Epidermal melanocyte (primary cell): ENCODE results near the gene TSPAN9.

Source experiments
- DNase-seq: peaks from one replicate; pipeline ENCODE4 v3.0.0; 2011; ENCODE audit warnings: low spot score; ENCODE audit not compliant: insufficient read length

Gene TSPAN9

DNA sequence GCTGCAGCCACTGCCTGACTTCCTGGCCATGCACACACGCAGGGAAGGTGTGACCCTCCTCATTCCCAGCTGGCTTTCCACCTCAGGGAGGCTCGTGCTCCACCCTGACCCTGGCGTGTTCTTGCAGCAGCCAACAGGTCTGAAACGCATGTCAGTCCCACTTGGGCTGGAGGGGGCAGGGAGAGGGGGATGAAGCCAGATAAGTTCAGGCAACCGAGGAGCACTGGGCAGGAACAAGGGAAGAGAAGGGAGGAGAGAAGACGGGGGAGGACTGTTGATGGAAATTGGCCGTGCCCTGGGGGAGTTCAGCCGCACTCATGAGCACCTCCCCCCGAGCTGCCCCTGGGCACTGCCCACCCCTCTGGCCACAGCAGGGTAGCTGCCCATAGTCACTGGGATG, 231.4 kb downstream of the TSPAN9 start:
- DNase-seq, result no peak

GRCh38 chr12:3309805-3310204, 232.6 kb downstream of the TSPAN9 start:
- DNase-seq, result no peak

- no peak for DNase-seq
Observed at GRCh38 chr12:3310271-3311026, 233.3 kb downstream of the TSPAN9 start.

DNA sequence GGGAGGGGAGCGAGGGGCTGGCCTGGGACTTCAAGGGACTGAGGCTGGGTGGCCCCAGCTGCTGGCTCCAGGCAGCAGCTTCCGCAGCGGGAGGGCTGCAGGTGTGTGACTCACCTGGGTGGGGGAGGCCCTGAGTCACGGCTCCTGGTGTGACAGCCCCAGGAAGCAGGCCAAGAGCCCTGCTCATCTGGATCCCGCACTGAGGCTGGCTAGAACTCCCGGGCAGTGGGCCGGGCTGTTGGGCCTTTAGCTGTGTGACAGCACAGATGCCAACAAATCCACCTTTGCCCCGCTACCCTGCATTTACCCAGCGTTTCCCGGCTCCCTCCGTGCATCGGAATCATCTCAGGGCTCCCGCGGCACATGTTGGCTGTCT, 233.8 kb downstream of the TSPAN9 start:
- no peak for DNase-seq

- DNase-seq, result no peak
Observed at GRCh38 chr12:3311491-3312103, 234.4 kb downstream of the TSPAN9 start.

- DNase-seq, result no peak
Observed at GRCh38 chr12:3313066-3313465, 235.9 kb downstream of the TSPAN9 start.

DNA sequence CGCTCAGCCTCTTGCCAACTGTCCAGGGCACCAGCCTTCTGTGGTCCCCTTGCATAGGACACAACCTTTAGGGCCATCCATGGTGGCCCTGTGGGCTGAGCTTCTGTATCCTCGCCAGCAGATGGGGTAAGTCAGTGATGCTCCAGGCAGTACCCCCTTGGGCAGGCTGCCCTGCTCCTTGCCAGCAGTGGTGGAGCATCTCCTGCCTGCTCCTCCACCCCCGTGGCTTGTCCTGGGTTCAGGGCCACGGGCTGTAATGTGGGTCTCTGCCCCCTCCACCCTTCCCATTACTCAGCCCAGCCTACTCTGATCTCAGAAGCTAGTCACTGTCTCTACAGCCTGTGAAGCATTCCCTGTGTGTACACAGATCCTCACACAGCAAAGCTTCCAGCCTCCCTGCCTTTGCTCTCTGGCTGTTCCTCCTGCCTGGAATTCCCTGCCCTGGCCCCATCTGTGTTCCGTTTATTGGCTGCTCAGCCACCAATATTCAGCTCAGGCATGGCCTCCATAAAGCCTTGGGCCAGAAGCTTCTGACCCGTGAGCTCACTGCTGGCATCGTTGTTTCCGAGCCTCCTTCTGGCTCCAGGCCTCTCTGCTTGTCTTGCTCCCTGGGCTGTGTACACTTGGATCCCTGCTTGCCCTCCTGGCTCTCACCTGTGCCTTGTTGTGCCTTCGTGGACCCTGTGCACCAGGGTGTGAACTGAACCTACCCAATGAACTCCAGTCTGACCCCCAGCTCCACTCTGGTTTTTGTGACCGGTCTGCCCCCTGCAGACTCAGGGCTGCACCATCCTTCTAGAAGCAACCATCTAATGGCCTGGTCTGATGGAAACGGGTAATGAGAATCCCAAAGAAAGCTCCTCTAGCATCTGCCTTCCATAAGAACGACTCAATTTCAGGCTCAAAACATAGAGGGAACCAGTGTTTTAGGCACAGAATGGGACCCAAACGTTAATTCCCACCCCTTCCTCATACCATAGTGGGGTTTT, 236.8 kb downstream of the TSPAN9 start:
- no peak for DNase-seq

GRCh38 chr12:3315201-3315661, 238.1 kb downstream of the TSPAN9 start:
- no peak for DNase-seq

- DNase-seq, result no peak
Observed at GRCh38 chr12:3316776-3317480, 239.7 kb downstream of the TSPAN9 start.

- DNase-seq, result no peak
Observed at GRCh38 chr12:3317481-3317815, 240.3 kb downstream of the TSPAN9 start.

DNA sequence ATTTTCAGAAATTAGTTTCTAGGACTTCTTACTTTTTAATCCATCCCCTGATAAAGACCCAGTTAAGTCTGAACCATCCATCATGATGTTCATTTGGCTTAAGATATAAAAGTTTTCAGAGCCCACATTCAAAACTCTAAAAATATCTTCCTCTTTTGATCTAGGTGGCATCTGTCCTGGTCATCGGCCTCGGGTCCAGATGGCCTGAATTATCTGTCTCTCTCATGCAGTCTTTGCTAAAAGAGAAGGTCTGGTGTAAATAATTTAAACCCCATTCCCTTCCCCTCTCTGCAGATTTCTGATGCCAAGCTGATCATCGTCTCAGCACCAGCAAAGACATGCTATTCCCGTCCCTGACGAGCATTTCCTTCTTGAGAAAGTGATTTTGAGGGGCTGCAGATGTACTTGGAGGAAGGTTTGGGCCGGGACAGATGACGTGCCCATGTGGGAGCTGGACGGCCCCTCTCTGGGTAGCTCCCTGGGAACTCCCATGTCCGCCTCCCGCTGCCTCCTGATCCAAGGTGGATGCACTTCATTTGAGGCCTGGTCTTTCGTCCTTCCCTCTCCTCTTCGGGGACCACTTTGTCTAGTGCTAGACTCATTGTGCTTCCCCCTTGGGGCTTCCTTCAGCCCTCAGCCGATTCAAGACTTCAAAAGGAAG, 240.8 kb downstream of the TSPAN9 start:
- DNase-seq, result no peak

- no peak for DNase-seq
Observed at GRCh38 chr12:3319723-3320492, 242.7 kb downstream of the TSPAN9 start.

GRCh38 chr12:3320881-3321509, 243.8 kb downstream of the TSPAN9 start:
- no peak for DNase-seq

- DNase-seq, result no peak
Observed at GRCh38 chr12:3321881-3322280, 244.7 kb downstream of the TSPAN9 start.

GRCh38 chr12:3323002-3323685, 246.0 kb downstream of the TSPAN9 start:
- DNase-seq, result no peak

DNA sequence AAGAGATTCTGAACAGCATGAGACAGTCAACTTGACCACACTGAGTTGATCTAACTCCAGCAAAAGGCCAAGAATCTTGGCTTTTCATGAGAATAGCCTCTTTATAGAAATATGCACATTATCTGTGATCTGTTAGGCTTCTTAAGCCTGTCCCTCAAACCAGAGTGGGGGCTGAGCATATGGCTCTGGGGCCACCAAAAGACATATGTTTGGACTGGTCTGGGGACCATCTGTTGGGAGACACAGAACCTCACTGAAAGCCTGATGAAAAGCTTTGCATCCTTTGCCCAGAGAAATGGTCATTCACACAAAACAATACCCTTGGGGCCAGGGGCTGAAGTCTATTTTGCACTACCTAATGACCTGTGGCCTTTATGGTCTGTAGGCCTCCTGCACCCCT, 248.6 kb downstream of the TSPAN9 start:
- no peak for DNase-seq

DNA sequence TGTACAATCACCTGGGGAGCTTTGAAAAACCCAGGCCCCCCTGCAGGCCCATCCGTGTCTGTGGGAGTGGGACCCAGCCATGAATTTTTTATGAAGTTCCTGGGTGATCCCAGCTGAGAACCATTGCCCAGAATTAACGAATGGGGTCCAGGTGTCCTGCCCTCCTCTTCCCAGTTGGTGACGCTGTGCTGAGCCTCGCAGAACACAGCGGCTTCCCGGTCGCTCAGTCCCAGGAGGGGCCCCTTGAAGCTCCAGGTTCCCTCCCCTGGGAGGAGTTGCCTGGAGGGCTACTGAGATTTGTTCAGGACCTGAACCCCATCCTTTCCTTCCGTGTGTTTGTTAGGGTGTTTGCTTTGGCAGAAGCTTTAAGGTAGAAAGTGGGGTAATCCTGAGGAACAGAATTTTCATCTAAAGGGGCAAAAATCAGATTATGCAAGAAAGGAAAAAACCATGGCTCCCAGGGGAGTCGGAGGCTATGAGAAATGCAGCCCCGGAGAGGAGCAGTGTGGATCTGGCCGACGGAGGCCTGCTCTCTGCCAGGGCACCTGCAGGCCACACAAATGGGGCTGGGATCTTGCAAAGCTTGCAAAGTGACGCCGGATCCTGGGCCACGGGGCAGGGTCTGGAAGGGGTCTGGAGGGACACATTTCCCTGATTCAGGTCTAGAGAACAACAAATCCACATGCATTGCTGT, 249.1 kb downstream of the TSPAN9 start:
- no peak for DNase-seq
